Brain pericyte (primary cell): ENCODE data around the gene SLCO1B1.
"Not testable (repeated sequence)": the region's sequence is repeated elsewhere in the genome, so short reads cannot be mapped to it uniquely, and the experiment has no call there.

Source experiments
- DNase-seq: peaks from one replicate; pipeline ENCODE4 v3.0.0-alpha.2; 2012; ENCODE audit warnings: low read depth, low spot score

SLCO1B1 gene, protein sequence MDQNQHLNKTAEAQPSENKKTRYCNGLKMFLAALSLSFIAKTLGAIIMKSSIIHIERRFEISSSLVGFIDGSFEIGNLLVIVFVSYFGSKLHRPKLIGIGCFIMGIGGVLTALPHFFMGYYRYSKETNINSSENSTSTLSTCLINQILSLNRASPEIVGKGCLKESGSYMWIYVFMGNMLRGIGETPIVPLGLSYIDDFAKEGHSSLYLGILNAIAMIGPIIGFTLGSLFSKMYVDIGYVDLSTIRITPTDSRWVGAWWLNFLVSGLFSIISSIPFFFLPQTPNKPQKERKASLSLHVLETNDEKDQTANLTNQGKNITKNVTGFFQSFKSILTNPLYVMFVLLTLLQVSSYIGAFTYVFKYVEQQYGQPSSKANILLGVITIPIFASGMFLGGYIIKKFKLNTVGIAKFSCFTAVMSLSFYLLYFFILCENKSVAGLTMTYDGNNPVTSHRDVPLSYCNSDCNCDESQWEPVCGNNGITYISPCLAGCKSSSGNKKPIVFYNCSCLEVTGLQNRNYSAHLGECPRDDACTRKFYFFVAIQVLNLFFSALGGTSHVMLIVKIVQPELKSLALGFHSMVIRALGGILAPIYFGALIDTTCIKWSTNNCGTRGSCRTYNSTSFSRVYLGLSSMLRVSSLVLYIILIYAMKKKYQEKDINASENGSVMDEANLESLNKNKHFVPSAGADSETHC

DNA sequence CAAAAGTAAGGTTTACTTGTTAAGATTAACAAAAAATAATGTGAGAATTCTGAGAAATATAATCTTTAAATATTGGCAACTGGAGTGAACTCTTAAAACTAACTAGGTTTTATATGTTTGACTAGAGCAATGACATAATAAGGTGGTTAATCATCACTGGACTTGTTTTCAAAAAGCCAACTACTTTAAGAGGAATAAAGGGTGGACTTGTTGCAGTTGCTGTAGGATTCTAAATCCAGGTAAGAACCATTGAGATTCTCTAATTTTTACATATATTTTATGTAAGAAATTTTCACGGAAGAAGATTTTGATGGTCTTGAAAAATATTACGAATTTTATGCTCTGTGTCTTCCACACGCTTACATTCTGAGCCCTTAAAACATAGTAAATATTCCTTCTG lies at the start of gene SLCO1B1:
Gene SLCO1B1, plus strand, starts transcription at position 197 of the 400 bp plus-strand sequence. CDS start 10,381 bp downstream, outside the sequence.
- DNase-seq = no peak

DNA sequence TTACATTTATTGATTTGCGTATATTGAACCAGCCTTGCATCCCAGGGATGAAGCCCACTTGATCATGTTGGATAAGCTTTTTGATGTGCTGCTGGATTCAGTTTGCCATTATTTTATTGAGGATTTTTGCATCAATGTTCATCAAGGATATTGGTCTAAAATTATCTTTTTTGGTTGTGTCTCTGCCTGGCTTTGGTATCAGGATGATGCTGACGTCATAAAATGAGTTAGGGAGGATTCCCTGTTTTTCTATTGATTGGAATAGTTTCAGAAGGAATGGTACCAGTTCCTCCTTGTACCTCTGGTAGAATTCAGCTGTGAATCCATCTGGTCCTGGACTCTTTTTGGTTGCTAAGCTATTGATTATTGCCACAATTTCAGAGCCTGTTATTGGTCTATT lies 46.2 kb upstream of the SLCO1B1 start:
- not testable (repeated sequence) for DNase-seq

- no peak for DNase-seq
Measured at GRCh38 chr12:21111732-21112131, 19.3 kb upstream of the SLCO1B1 start.

DNA sequence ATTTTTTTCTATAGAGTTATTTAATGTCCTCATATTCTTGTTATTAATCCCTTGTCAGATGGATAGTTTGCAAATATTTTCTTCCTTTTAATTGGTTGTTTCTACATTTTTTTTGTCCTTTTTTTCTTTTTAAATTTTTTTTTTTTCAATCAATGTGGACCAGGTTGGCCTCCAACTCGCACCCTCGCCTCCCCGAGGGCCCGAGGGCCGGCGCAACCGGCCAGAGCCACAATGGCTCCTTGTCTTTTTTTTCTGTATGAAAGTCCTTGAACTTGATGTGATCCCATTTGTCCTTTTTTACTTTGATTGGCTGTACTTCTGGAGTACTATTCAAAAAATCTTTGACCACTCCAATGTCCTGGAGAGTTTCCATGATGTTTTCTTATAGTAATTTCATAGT lies 17.7 kb upstream of the SLCO1B1 start:
- no peak for DNase-seq

GRCh38 chr12:21117995-21118394 lies 13.0 kb upstream of the SLCO1B1 start:
- DNase-seq = no peak

GRCh38 chr12:21118760-21119159 lies 12.2 kb upstream of the SLCO1B1 start:
- DNase-seq = no peak

DNA sequence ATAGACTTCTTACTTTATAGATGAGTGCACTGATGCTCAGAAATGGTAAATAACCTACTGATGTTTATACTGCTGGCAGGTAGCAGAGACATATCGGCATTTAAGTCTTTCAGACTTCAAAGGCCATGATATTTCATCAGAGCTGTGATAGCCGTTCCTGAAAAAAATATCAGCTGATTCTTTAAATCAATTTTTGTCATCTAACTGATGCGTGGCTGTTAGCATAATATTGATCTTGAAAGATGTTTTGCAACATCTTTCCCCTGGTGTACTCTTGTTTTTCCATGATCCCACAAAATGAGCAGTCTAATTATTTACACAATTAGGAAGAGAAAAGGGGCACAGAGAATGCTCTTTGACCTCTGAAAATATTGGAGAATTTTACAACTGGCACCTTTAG lies 1.6 kb upstream of the SLCO1B1 start:
- DNase-seq = no peak

- no peak for DNase-seq
Measured at GRCh38 chr12:21129906-21130305, 1.1 kb upstream of the SLCO1B1 start.

DNA sequence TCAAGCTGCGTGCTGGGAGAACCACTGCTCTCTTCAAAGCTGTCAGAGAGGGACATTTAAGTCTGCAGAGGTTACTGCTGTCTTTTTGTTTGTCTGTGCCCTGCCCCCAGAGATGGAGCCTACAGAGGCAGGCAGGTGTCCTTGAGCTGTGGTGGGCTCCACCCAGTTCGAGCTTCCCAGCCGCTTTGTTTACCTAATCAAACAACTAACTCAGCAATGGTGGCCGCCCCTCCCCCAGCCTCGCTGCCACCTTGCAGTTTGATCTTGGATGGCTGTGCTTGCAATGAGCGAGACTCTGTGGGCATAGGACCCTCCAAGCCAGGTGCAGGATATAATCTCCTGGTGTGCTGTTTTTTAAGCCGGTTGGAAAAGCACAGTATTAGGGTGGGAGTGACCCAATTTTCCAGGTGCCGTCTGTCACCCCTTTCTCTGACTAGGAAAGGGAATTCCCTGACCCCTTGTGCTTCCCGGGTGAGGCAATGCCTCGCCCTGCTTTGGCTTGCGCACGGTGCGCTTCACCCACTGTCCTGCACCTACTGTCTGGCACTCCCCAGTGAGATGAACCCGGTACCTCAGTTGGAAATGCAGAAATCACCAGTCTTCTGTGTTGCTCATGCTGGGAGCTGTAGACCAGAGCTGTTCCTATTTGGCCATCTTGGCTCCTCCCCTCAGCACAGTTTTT lies 6.5 kb downstream of the SLCO1B1 start:
- DNase-seq = not testable (repeated sequence)

DNA sequence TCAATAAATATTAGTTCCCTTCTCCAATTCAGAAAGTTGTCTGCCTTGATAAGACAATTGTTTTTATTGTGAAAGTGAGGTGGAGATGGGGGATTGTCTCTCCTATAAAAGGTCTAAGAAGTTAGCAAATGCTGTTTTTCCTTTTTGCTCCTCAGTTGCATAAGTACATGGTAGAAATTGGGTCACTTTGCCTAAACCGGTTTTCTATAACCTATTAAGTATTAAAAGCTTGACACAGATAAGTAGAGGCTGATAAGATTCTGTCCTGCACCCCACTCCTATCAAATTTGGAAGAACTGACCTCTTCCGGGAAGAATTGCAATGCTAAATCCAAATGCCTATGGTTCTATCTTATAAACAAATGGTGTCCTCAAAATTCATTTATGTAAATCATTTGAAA lies 7.0 kb downstream of the SLCO1B1 start:
- DNase-seq = no peak

DNA sequence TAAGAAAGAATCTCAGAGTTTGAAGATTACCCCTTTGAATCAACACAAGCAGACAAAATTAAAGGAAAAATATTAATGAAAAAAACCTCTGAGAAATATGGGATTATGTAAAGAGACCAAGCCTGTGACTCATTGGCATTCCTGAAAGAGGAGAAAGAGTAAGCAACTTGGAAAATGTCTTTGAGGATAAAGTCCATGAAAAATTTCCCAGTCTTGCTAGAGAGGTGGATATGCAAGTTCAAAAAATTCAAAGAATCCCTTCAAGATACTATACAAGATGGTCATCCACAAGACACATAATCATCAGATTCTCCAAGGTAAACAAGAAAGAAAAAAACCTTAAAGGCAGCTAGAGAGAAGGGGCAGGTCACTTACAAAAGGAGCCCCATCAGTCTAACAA lies 13.3 kb downstream of the SLCO1B1 start:
- DNase-seq = no peak

DNA sequence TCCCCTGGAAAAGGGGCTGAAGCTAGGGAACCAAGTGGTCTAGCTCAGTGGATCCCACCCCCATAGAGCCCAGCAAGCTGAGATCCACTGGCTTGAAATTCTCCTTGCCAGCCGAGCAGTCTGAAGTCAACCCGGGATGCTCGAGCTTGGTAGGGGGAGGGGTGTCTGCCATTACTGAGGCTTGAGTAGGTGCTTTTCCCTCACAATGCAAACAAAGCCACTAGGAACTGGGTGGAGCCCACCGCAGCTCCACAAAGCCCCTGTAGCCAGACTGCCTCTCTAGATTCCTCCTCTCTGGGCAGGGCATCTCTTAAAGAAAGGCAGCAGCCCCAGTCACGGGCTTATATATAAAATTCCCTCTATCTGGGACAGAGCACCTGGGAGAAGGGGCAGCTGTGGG lies 18.9 kb downstream of the SLCO1B1 start:
- DNase-seq = not testable (repeated sequence)

- DNase-seq = no peak
Measured at GRCh38 chr12:21151184-21151583, 20.2 kb downstream of the SLCO1B1 start.

GRCh38 chr12:21155522-21156351 lies 24.7 kb downstream of the SLCO1B1 start:
- DNase-seq = no peak

- DNase-seq = no peak
Measured at GRCh38 chr12:21165048-21165447, 34.1 kb downstream of the SLCO1B1 start.

DNA sequence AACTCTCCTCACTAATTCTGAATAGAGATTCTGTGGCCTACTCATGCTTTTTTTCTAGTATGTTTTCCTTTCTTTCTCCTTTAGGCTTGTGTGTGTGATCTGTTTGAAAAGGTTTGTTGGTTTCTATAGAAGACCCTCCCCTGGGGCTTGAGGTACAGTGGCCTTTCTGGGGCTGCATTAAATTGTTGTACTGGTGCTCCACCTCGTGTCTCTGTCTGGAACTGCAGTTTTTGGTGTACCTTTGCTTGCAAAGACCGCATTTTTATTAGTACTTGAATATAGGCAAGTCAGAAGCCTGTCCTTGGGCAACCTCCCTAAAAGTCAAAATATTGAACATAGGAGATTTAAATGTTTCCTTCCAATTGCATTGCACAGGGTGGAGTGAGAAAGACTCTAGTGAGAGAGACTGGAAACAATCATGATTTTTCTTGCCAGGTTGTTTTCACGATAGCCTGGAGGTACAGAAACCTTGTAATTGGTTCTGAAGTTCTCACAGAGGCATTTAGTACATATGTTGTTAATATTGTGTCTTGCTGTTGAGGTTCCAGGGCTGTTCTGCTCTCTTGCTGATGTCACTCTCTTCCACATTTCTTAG lies 39.0 kb downstream of the SLCO1B1 start:
- peak; percentile 16 for DNase-seq

DNA sequence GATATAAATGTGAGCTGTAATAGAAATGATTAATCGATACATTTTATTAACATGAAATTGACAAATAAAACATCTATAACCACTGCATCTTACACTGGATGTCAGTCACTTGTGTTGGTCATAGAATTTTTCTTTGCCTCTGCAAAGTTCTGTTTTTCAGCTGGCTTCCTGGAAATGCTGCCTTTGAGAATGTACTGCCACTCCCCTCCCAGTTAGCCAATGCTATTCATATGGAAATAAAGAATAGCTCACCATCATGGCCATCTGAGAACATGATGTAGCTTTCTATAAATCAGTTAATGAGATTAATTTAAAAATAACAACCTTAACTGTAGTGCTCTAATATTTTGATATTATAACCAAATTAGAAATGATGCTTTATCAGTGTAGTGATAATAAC lies 41.1 kb downstream of the SLCO1B1 start:
- DNase-seq = no peak

- no peak for DNase-seq
Measured at GRCh38 chr12:21183721-21184275, 52.8 kb downstream of the SLCO1B1 start.

- DNase-seq = no peak
Measured at GRCh38 chr12:21190016-21190415, 59.0 kb downstream of the SLCO1B1 start.

DNA sequence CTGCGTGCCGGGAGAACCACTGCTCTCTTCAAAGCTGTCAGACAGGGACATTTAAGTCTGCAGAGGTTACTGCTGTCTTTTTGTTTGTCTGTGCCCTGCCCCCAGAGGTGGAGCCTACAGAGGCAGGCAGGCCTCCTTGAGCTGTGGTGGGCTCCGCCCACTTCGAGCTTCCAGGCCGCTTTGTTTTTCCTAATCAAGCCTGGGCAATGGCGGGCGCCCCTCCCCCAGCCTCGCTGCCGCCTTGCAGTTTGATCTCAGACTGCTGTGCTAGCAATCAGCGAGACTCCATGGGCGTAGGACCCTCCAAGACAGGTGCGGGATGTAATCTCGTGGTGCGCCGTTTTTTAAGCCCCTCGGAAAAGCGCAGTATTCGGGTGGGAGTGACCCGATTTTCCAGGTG lies 83.4 kb downstream of the SLCO1B1 start:
- not testable (repeated sequence) for DNase-seq

GRCh38 chr12:21219206-21219605 lies 88.2 kb downstream of the SLCO1B1 start:
- no peak for DNase-seq
